WTC11 (cell line): ENCODE results near the gene KCNC3.

Source experiments
- CTCF ChIP-seq: fragments of 200-600 bp; IDR thresholded peaks from 2 replicates; pipeline ENCODE4 v1.8.0; 2022; ENCODE audit warnings: antibody characterized with exemption
- ELF4 ChIP-seq: sonication (generic); formaldehyde crosslinking; IDR thresholded peaks from 2 replicates; pipeline ENCODE4 v1.8.1; 2022; ENCODE audit warnings: low read depth, mild to moderate bottlenecking, moderate library complexity, missing genetic modification reagents
- ESRRA ChIP-seq: sonication (generic); formaldehyde crosslinking; IDR thresholded peaks from 2 replicates; pipeline ENCODE4 v1.8.1; 2022; ENCODE audit warnings: mild to moderate bottlenecking, missing genetic modification reagents, borderline replicate concordance
- MAX ChIP-seq: sonication (generic); formaldehyde crosslinking; IDR thresholded peaks from 2 replicates; pipeline ENCODE4 v1.8.0; 2022; ENCODE audit warnings: mild to moderate bottlenecking, missing genetic modification reagents
- USF2 ChIP-seq: sonication (generic); formaldehyde crosslinking; IDR thresholded peaks from 2 replicates; pipeline ENCODE4 v1.8.1; 2023; ENCODE audit warnings: mild to moderate bottlenecking, missing genetic modification reagents, moderate library complexity

GRCh38 chr19:50313812-50314536 is 15.2 kb downstream of the KCNC3 start:
- no peak for TF ChIP-seq USF2 (CRISPR knock-in tag)
- no peak for TF ChIP-seq CTCF
- TF ChIP-seq MAX (CRISPR knock-in tag) = no peak; the same call in 1 of the 2 replicates
- no peak for TF ChIP-seq ELF4
- no peak for TF ChIP-seq ESRRA (CRISPR knock-in tag)
